PC-9 (cell line): ENCODE results near the gene PCDH15. TPM values are rescaled to one million over a fixed set of nuclear protein-coding genes. Genes with fewer than 3 reads are reported as not detected.

Experiments used
- BruUV-seq: library from RNA; stranded (reverse); fragments of 400-500 nt; replicated peaks from 2 replicates; lab custom pipeline; 2021; lab: Mats Ljungman, UMichigan
- CTCF ChIA-PET: fragments of 300-600 bp; sonication (Branson Sonifier 250); formaldehyde crosslinking; loops from one replicate; lab custom pipeline; 2022; ENCODE audit warnings: antibody characterized with exemption; lab: Charles Lee
- POLR2A ChIA-PET: fragments of 300-600 bp; sonication (Branson Sonifier 250); formaldehyde crosslinking; loops from one replicate; lab custom pipeline; 2022; ENCODE audit warnings: antibody characterized with exemption; ENCODE audit not compliant: unreplicated experiment; lab: Charles Lee
- DNase-seq, 2 experiments: peaks; one replicate each; pipeline versions ENCODE4 v3.0.0 to v3.0.0-alpha.2; 2015 to 2022; ENCODE audit warnings: mixed read lengths in 1 of 2
- H2AFZ ChIP-seq: fragments of 200-600 bp; sonication (generic); 2 replicates; pipeline ENCODE4 v1.8.1; 2017; ENCODE audit warnings: antibody characterized with exemption
- H3F3A ChIP-seq: fragments of 200-600 bp; sonication (generic); 2 replicates; pipeline ENCODE4 v1.8.1; 2017; ENCODE audit warnings: antibody characterized with exemption, mild to moderate bottlenecking, low read depth; ENCODE audit not compliant: insufficient read depth
- H3K27ac ChIP-seq: fragments of 200-600 bp; sonication (generic); 2 replicates; pipeline ENCODE4 v1.6.1; 2016; ENCODE audit warnings: mixed run types
- H3K27me3 ChIP-seq: fragments of 200-600 bp; sonication (generic); 2 replicates; pipeline ENCODE4 v1.6.1; 2016; ENCODE audit warnings: low read depth, mixed run types; ENCODE audit not compliant: insufficient read depth
- H3K36me3 ChIP-seq: fragments of 200-600 bp; sonication (generic); 2 replicates; pipeline ENCODE4 v1.6.1; 2016; ENCODE audit warnings: low read depth, mixed run types
- H3K4me1 ChIP-seq: fragments of 200-600 bp; sonication (generic); replicated peaks from 2 replicates; pipeline ENCODE4 v1.6.1; 2016; ENCODE audit warnings: mixed run types; ENCODE audit not compliant: insufficient read depth
- H3K4me2 ChIP-seq: fragments of 200-600 bp; sonication (generic); 2 replicates; pipeline ENCODE4 v1.6.1; 2017; ENCODE audit warnings: mixed run types
- H3K4me3 ChIP-seq: fragments of 200-600 bp; sonication (generic); 2 replicates; pipeline ENCODE4 v1.6.1; 2016; ENCODE audit warnings: mixed run types
- H3K79me2 ChIP-seq: fragments of 200-600 bp; sonication (generic); 2 replicates; pipeline ENCODE4 v1.6.1; 2017; ENCODE audit warnings: low read depth, mixed run types
- H3K9me2 ChIP-seq: fragments of 200-600 bp; sonication (generic); 2 replicates; pipeline ENCODE4 v1.8.1; 2017; ENCODE audit warnings: mild to moderate bottlenecking; ENCODE audit not compliant: insufficient read depth
- H3K9me3 ChIP-seq: fragments of 200-600 bp; sonication (generic); 2 replicates; pipeline ENCODE4 v1.8.1; 2016; ENCODE audit warnings: low read depth; ENCODE audit not compliant: insufficient read depth
- H4K20me1 ChIP-seq: fragments of 200-600 bp; sonication (generic); 2 replicates; pipeline ENCODE4 v1.8.1; 2017; ENCODE audit not compliant: insufficient read depth
- EZH2 ChIP-seq: fragments of 200-600 bp; sonication (generic); IDR thresholded peaks from 2 replicates; pipeline ENCODE4 v1.8.0; 2017; ENCODE audit warnings: antibody characterized with exemption, low read depth
- intact Hi-C: fragments of 100-400 bp; cut with micrococcal nuclease; formaldehyde crosslinking; loops from one replicate; pipeline ENCODE4 v1.10.0; 2022; ENCODE audit not compliant: unreplicated experiment
- total RNA-seq: library from RNA; stranded (reverse); gene quantifications from 2 replicates; pipeline ENCODE4 v1.2.3, GENCODE V29; 2021
- TF ChIP-seq, protein P1 (sequence below): fragments of 200-600 bp; sonication (generic); conservative IDR thresholded peaks from 2 replicates; pipeline ENCODE4 v1.6.1; 2017; ENCODE audit warnings: mixed run types, antibody characterized with exemption, mild to moderate bottlenecking, moderate library complexity

PCDH15 gene
- total RNA-seq, 1 experiment from 2014 or later, result not detected

GRCh38 chr10:53980210-53980609, 820.8 kb downstream of the PCDH15 start:
- POLR2A ChIA-PET, result no interaction called here
- TF ChIP-seq EZH2, result no peak
- TF ChIP-seq, protein P1, sequence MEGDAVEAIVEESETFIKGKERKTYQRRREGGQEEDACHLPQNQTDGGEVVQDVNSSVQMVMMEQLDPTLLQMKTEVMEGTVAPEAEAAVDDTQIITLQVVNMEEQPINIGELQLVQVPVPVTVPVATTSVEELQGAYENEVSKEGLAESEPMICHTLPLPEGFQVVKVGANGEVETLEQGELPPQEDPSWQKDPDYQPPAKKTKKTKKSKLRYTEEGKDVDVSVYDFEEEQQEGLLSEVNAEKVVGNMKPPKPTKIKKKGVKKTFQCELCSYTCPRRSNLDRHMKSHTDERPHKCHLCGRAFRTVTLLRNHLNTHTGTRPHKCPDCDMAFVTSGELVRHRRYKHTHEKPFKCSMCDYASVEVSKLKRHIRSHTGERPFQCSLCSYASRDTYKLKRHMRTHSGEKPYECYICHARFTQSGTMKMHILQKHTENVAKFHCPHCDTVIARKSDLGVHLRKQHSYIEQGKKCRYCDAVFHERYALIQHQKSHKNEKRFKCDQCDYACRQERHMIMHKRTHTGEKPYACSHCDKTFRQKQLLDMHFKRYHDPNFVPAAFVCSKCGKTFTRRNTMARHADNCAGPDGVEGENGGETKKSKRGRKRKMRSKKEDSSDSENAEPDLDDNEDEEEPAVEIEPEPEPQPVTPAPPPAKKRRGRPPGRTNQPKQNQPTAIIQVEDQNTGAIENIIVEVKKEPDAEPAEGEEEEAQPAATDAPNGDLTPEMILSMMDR, result no peak
- DNase-seq, result no peak
- Histone ChIP-seq H3K4me2 (no peak overlapping the region), H3K9me3 (no peaks in the 10 kb centered on the region), H3K4me3 (no peak overlapping the region), H4K20me1 (no peaks in the 10 kb centered on the region), H3K79me2 (no peaks in the 10 kb centered on the region), H3K27ac (no peak overlapping the region), H3F3A (no peaks in the 10 kb centered on the region), H2AFZ (no peak overlapping the region), H3K9me2 (no peaks in the 10 kb centered on the region), H3K36me3 (no peaks in the 10 kb centered on the region), H3K4me1 (no peaks in the 10 kb centered on the region), H3K27me3 (no peaks in the 10 kb centered on the region)
- CTCF ChIA-PET, result no interaction called here
- BruUV-seq, result no TSS peak
- intact Hi-C loops, result no loop called here

GRCh38 chr10:53978301-53978700, 822.7 kb downstream of the PCDH15 start:
- Histone ChIP-seq H3K9me2 (no peaks in the 10 kb centered on the region), H3K27me3 (no peaks in the 10 kb centered on the region), H4K20me1 (no peaks in the 10 kb centered on the region), H3K9me3 (no peaks in the 10 kb centered on the region), H2AFZ (no peak overlapping the region), H3F3A (no peaks in the 10 kb centered on the region), H3K4me3 (no peak overlapping the region), H3K36me3 (no peaks in the 10 kb centered on the region), H3K27ac (no peak overlapping the region), H3K4me2 (no peak overlapping the region), H3K79me2 (no peaks in the 10 kb centered on the region), H3K4me1 (no peaks in the 10 kb centered on the region)
- ChIA-PET POLR2A (no interaction called here), CTCF (no interaction called here)
- no peak for DNase-seq
- BruUV-seq, result no TSS peak
- no peak for TF ChIP-seq EZH2
- TF ChIP-seq, protein P1, result no peak
- intact Hi-C loops, result no loop called here

GRCh38 chr10:53977267-53977666, 823.8 kb downstream of the PCDH15 start:
- TF ChIP-seq, protein P1, result no peak
- no peak for TF ChIP-seq EZH2
- Histone ChIP-seq H3K36me3 (no peaks in the 10 kb centered on the region), H3K79me2 (no peaks in the 10 kb centered on the region), H3K27ac (no peak overlapping the region), H3K4me1 (no peaks in the 10 kb centered on the region), H3K4me3 (no peak overlapping the region), H3K9me2 (no peaks in the 10 kb centered on the region), H2AFZ (no peak overlapping the region), H3F3A (no peaks in the 10 kb centered on the region), H3K27me3 (no peaks in the 10 kb centered on the region), H3K4me2 (no peak overlapping the region), H3K9me3 (no peaks in the 10 kb centered on the region), H4K20me1 (no peaks in the 10 kb centered on the region)
- no peak for DNase-seq
- intact Hi-C loops, result no loop called here
- ChIA-PET POLR2A (no interaction called here), CTCF (no interaction called here)
- no TSS peak for BruUV-seq
